ENCODE measurements around the gene POU4F3. TPM values are rescaled to one million over a fixed set of nuclear protein-coding genes. Genes with fewer than 3 reads are reported as not detected.

The POU4F3 gene
- total and polyA plus RNA-seq, 2 of the 8 experiments (the other 6 are each of a cell fraction or from before 2014, with no cell fraction given): 0.09 TPM; not detected in 1

- Histone ChIP-seq H2BK120ac (replicated peaks; ENCODE audit: low read depth, low read length) (no peak overlapping the region), H3K23me2 (ENCODE audit: low read depth, low read length) (peaks cover 24% of the 10 kb centered on the region; the same call in 1 of the 2 replicates), H2BK15ac (ENCODE audit: low read length) (no peak overlapping the region), H4K91ac (replicated peaks; ENCODE audit: insufficient read length, low read length) (no peak overlapping the region), H3K9ac (replicated peaks in 1 of 4; ENCODE audit: extremely low read depth in 1 of 4, low read depth in 3 of 4, low read length in 3 of 4) (no peak overlapping the region; a peak in 1 of 7 replicates), H3K79me2 (ENCODE audit: control insufficient read depth in 1 of 2, insufficient read depth in 2 of 2, low read length in 2 of 2) (no peaks in the 10 kb centered on the region), H2BK12ac (ENCODE audit: low read depth, low read length) (no peak overlapping the region), H2AK5ac (ENCODE audit: low read depth, low read length) (no peak overlapping the region), H3K14ac (ENCODE audit: insufficient read length) (no peak overlapping the region), H3K27me3 (replicated peaks in 1 of 4; ENCODE audit: control insufficient read depth in 3 of 4, extremely low read depth in 1 of 4, insufficient read depth in 3 of 4, low read length in 3 of 4) (peaks cover 93 to 100% (median 100%) of the 10 kb centered on the region in 4 experiments), H3K4me2 (ENCODE audit: insufficient read depth in 1 of 2, low read depth in 2 of 2, low read length in 2 of 2) (no peak overlapping the region; a peak in 1 of 4 replicates), H3K18ac (ENCODE audit: extremely low read depth, low read length) (no peak overlapping the region), H2BK20ac (ENCODE audit: low read length) (no peak overlapping the region), H3K4me1 (replicated peaks in 1 of 4; ENCODE audit: control insufficient read depth in 3 of 4, insufficient read depth in 4 of 4, low read length in 3 of 4) (peaks cover 18 to 36% (median 24%) of the 10 kb centered on the region in 4 experiments), H3K27ac (ENCODE audit: low read depth, low read length) (no peak overlapping the region), H2AFZ (ENCODE audit: low read length) (no peak overlapping the region), H2BK5ac (ENCODE audit: low read depth, low read length) (no peak overlapping the region), H3K4me3 (ENCODE audit: extremely low read depth in 1 of 4, insufficient read depth in 2 of 4, low read depth in 3 of 4, low read length in 4 of 4) (no peak overlapping the region), H4K20me1 (replicated peaks in 1 of 2; ENCODE audit: control insufficient read depth in 1 of 2, insufficient read depth in 2 of 2, low read length in 2 of 2) (peaks cover 25 to 52% of the 10 kb centered on the region in 2 experiments), H3K36me3 (ENCODE audit: control insufficient read depth in 2 of 4, insufficient read depth in 4 of 4, low read length in 3 of 4) (peaks cover 0 to 5% (median 0%) of the 10 kb centered on the region in 4 experiments; a peak in 1 of 8 replicates), H4K8ac (ENCODE audit: extremely low read depth, insufficient read depth, low read length) (no peak overlapping the region), H3K4ac (replicated peaks; ENCODE audit: insufficient read length, low read depth, low read length) (no peak overlapping the region), H3K79me1 (ENCODE audit: low read depth, low read length) (no peaks in the 10 kb centered on the region), H3K9me3 (ENCODE audit: insufficient read depth in 2 of 2, low read depth in 1 of 2, low read length in 1 of 2) (no peaks in the 10 kb centered on the region), H4K5ac (ENCODE audit: insufficient read length, low read depth, low read length) (no peak overlapping the region), H3K56ac (replicated peaks; ENCODE audit: insufficient read length, low read depth, low read length) (no peak overlapping the region), H3K23ac (ENCODE audit: insufficient read length) (no peak overlapping the region)
- ChIA-PET CTCF (ENCODE audit: partially characterized antibody) (interaction anchor here (1.1 to 1.4 kb wide), 3 partner anchors 22 to 47 kb away, joined by 3 to 4 read pairs (median 3); no protein-coding TSS in a partner anchor), POLR2A (ENCODE audit: partially characterized antibody) (interaction anchor here (1.8 kb wide), 1 partner anchor 10 kb away, joined by 5 read pairs; no protein-coding TSS in a partner anchor)
- no peak for DNase-seq (ENCODE audit: low read depth in 1 of 2, low spot score in 2 of 2)
- TF ChIP-seq TBP (IDR thresholded peaks at IDR 0.05; ENCODE audit: low read depth, low read length): no peak
- TF ChIP-seq RXRA (IDR thresholded peaks at IDR 0.05; ENCODE audit: insufficient read depth, low read depth, low read length): no peak
- TF ChIP-seq SIRT6 (IDR thresholded peaks at IDR 0.05; ENCODE audit: low read length): no peak
- TF ChIP-seq POLR2AphosphoS5 (IDR thresholded peaks at IDR 0.05; ENCODE audit: low read depth, low read length): no peak
- no peak for TF ChIP-seq RBBP5 (IDR thresholded peaks at IDR 0.05; ENCODE audit: borderline replicate concordance, low read depth, low read length)
- TF ChIP-seq CHD2 (IDR thresholded peaks at IDR 0.05; ENCODE audit: low read length): no peak
- TF ChIP-seq SRF (IDR thresholded peaks at IDR 0.05; ENCODE audit: low read depth, low read length): no peak
- TF ChIP-seq EP300 (IDR thresholded peaks at IDR 0.05; ENCODE audit: borderline replicate concordance in 1 of 2, low read depth in 2 of 2, low read length in 2 of 2): no peak
- TF ChIP-seq RNF2 (IDR thresholded peaks at IDR 0.05; ENCODE audit: borderline replicate concordance, low read depth, low read length, missing control alignments, poor library complexity, severe bottlenecking): peak; percentile 71
- no peak for TF ChIP-seq TEAD4 (IDR thresholded peaks at IDR 0.05; ENCODE audit: low read depth, low read length)
- TF ChIP-seq CBX8 (IDR thresholded peaks at IDR 0.05; ENCODE audit: borderline replicate concordance, low read depth, low read length): peak; percentile 13; the same call in 1 of the 2 replicates
- no peak for TF ChIP-seq FOSL1 (IDR thresholded peaks at IDR 0.05; ENCODE audit: insufficient read depth, low read depth, low read length)
- 30% methylated on average over 6 of the region's 6 CpGs; no CpG with 5 or more reads in 1 of the 2 experiments for WGBS, 2 experiments (ENCODE audit: extremely low coverage in 1 of 2, insufficient coverage in 1 of 2, insufficient read length in 1 of 2, insufficient replicate concordance in 2 of 2, low coverage in 1 of 2, low lambda C conversion rate in 2 of 2, missing lambda C conversion rate in 1 of 2)
- no peak for FAIRE-seq
Measured at GRCh38 chr5:146341854-146342253, 3.2 kb downstream of the POU4F3 start.

Measured in H1 (cell line).